ENCODE results near the gene PCED1A.

DNA sequence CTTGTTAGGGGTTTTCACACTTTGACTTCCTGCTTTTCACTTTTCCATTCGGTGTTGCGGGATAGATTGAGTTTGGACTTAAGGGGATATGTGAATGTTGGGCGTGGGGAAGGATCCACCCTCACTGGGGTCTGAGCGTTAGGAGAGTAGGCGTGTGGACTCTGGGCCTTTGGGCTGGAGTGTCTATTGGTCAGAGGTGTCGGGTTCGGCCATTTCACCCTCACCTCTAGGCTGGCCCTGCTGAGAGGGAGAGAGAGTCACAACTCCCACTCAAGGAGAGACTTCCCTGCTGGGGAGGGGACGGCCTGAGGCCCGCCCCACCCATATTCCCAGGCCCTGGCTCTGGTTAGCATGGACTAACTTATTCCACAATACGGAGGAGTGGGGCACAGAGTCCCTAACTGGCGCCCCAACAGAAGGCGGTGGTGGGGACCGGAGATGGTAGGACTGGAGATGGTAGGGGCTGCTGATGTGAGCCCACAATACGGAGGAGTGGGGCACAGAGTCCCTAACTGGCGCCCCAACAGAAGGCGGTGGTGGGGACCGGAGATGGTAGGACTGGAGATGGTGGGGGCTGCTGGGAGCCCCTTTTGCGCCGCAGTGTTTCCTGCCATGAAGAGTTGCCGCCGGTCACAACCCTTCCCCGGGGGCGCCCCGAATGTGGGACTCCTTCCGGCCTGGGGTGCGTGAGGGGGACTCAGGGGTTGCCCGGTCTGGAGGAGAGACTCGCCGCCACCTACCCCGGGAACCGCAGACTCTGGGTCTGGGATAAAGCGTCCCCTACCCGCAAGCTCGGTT is 31.4 kb upstream of the PCED1A start:
- TF ChIP-seq, protein P1, sequence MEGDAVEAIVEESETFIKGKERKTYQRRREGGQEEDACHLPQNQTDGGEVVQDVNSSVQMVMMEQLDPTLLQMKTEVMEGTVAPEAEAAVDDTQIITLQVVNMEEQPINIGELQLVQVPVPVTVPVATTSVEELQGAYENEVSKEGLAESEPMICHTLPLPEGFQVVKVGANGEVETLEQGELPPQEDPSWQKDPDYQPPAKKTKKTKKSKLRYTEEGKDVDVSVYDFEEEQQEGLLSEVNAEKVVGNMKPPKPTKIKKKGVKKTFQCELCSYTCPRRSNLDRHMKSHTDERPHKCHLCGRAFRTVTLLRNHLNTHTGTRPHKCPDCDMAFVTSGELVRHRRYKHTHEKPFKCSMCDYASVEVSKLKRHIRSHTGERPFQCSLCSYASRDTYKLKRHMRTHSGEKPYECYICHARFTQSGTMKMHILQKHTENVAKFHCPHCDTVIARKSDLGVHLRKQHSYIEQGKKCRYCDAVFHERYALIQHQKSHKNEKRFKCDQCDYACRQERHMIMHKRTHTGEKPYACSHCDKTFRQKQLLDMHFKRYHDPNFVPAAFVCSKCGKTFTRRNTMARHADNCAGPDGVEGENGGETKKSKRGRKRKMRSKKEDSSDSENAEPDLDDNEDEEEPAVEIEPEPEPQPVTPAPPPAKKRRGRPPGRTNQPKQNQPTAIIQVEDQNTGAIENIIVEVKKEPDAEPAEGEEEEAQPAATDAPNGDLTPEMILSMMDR (IDR thresholded peaks at IDR 0.05; ENCODE audit: control extremely low read depth in 1 of 3, insufficient read depth in 1 of 3, low read depth in 1 of 3, low read length in 3 of 3): no peak
- TF ChIP-seq TAF1 (IDR thresholded peaks at IDR 0.05; ENCODE audit: low read depth, low read length) (no peak), POLR2AphosphoS5 (IDR thresholded peaks at IDR 0.05; ENCODE audit: low read depth, low read length) (no peak), POLR2A (IDR thresholded peaks at IDR 0.05; ENCODE audit: control extremely low read depth in 1 of 2, low read depth in 2 of 2, low read length in 2 of 2) (no peak)
- TF ChIP-seq, protein P2, sequence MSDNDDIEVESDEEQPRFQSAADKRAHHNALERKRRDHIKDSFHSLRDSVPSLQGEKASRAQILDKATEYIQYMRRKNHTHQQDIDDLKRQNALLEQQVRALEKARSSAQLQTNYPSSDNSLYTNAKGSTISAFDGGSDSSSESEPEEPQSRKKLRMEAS (IDR thresholded peaks at IDR 0.05): no peak

Measured in H1 (cell line).